K562 (cell line): ENCODE results near the gene ZNF343. TPM values are rescaled to one million over a fixed set of nuclear protein-coding genes. Genes with fewer than 3 reads are reported as not detected.
A peak's percentile ranks its signal among the peaks of the same experiment; 100 is the strongest.

Experiments used
- BMI1 ChIP-seq: fragments of 150-350 bp; IDR thresholded peaks from 2 replicates; pipeline ENCODE4 v1.6.1; 2014; ENCODE audit warnings: low read length
- IRF9 ChIP-seq: fragments of 450-650 bp; IDR thresholded peaks from 2 replicates; pipeline ENCODE4 v1.6.1; 2016; ENCODE audit warnings: missing biosample characterization, missing genetic modification characterization
- MGA ChIP-seq: fragments of 450-650 bp; IDR thresholded peaks from 2 replicates; pipeline ENCODE4 v1.6.1; 2016; ENCODE audit warnings: mild to moderate bottlenecking, moderate library complexity
- PHB ChIP-seq: fragments of 250-450 bp; sonication (Bioruptor Pico); IDR thresholded peaks from 2 replicates; pipeline ENCODE4 v1.5.0; 2021
- RFX7 ChIP-seq: fragments of 250-450 bp; sonication (Bioruptor Pico); IDR thresholded peaks from 2 replicates; pipeline ENCODE4 v1.5.1; 2021; ENCODE audit warnings: mild to moderate bottlenecking
- SPI1 ChIP-seq: IDR thresholded peaks from 2 replicates; pipeline ENCODE4 v1.6.1; 2011; ENCODE audit warnings: low read depth, low read length, control low read depth, borderline replicate concordance
- TEAD4 ChIP-seq, 2 experiments: sonication (generic) in 1 of 2; formaldehyde crosslinking in 1 of 2; IDR thresholded peaks; 2 replicates each; pipeline versions ENCODE4 v1.6.1 to v1.8.0; 2012 to 2022; ENCODE audit warnings: borderline replicate concordance in 1 of 2, inconsistent platforms in 1 of 2, low read length in 1 of 2, mild to moderate bottlenecking in 1 of 2, missing genetic modification reagents in 1 of 2
- TOE1 ChIP-seq, 2 experiments: fragments of 450-650 bp in 1 of 2; sonication (generic) in 1 of 2; formaldehyde crosslinking in 1 of 2; IDR thresholded peaks; 2 replicates each; pipeline versions ENCODE4 v1.7.1 to v1.8.0; 2016 to 2022; ENCODE audit warnings: borderline replicate concordance in 2 of 2, mild to moderate bottlenecking in 2 of 2, antibody characterized with exemption in 1 of 2, inconsistent platforms in 1 of 2, low read depth in 1 of 2, missing genetic modification reagents in 1 of 2, moderate library complexity in 1 of 2
- ZNF232 ChIP-seq: sonication (generic); formaldehyde crosslinking; IDR thresholded peaks from 2 replicates; pipeline ENCODE4 v1.8.0; 2022; ENCODE audit warnings: mild to moderate bottlenecking, missing genetic modification reagents
- ZNF263 ChIP-seq: sonication (generic); formaldehyde crosslinking; IDR thresholded peaks from 2 replicates; pipeline ENCODE4 v1.8.0; 2022; ENCODE audit warnings: mild to moderate bottlenecking, missing genetic modification reagents, borderline replicate concordance
- polyA plus RNA-seq, 8 experiments: library from polyadenylated mRNA; depleted of rRNA in 4 of 8; stranded (reverse) in 5 of 8; unstranded in 3 of 8; fragments of >200 nt; fragmentation: Nextera tagmentation in 2 of 8; fragmentation: Illumina TruSeq in 1 of 8; extraction: Ambion mirVana in 2 of 8; extraction: Trizol in 1 of 8; gene quantifications; 2 replicates each; pipeline versions ENCODE4 v1.2.1 to v1.2.3, GENCODE V29; 2011 to 2014; ENCODE audit warnings: inconsistent platforms in 1 of 8, missing spikeins in 1 of 8
- total RNA-seq, 7 experiments: library from RNA; depleted of rRNA in 6 of 7; stranded (reverse); fragments of >200 nt in 6 of 7; fragmentation: Illumina TruSeq in 2 of 7; extraction: Trizol in 2 of 7; gene quantifications; 2 replicates each; pipeline versions ENCODE4 v1.2.1 to v1.2.3, GENCODE V29; 2011 to 2021; ENCODE audit warnings: low replicate concordance in 1 of 7
- TF ChIP-seq, protein P1 (sequence below): fragments of 450-650 bp; formaldehyde crosslinking; conservative IDR thresholded peaks from 2 replicates; pipeline ENCODE4 v1.4.0; 2022; ENCODE audit warnings: mild to moderate bottlenecking, missing genetic modification characterization

The ZNF343 gene
- total and polyA plus RNA-seq, 9 of the 15 experiments (the other 6 are each of a cell fraction or from before 2014, with no cell fraction given) = 1.4 to 9.8 (median 6.4) TPM

DNA sequence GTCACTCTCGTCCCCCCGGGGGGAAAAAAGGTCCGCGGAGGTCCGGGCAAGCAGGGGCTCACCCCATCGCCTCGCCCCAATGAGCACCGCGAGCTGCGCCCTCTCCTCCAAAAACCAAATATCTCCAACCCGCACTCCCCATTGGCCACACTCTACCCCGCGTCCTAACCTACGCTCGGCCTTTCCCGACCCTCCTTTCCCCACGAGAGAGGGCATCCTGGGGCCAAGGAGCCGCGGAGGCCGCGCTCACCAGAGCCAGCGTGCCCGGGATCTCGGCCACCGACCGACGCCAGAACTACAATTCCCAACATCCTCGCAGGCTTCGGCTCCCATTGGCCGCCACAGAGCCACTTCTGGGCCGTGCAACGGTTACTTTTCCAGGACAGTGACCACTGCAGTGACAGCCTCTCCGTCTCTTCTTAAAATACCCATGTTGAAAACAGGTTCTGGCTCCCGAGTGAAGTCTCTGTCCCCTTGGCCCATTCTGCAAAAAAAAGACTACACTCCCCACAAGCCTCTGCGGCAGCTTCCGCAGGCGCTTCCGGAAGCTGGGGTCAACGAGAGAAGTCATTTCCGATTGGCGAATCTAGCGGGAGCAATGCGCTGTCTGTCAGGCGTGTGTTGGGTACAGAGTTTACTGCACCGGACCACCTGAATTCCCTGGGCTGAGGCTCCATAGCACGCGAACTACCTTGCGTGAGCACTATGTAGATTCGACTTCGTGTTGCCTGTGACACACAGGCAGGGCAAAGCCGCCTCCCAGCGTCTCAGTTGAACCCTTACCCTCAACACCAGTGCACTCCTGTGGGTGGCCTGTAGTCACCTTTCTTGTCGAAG is at the start of gene ZNF343 (continued):
- TF ChIP-seq MGA = peak; percentile 84
- TF ChIP-seq PHB (CRISPR knock-in tag) = no peak
- no peak for TF ChIP-seq ZNF263
- TF ChIP-seq, protein P1, sequence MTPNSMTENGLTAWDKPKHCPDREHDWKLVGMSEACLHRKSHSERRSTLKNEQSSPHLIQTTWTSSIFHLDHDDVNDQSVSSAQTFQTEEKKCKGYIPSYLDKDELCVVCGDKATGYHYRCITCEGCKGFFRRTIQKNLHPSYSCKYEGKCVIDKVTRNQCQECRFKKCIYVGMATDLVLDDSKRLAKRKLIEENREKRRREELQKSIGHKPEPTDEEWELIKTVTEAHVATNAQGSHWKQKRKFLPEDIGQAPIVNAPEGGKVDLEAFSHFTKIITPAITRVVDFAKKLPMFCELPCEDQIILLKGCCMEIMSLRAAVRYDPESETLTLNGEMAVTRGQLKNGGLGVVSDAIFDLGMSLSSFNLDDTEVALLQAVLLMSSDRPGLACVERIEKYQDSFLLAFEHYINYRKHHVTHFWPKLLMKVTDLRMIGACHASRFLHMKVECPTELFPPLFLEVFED = no peak
- no peak for TF ChIP-seq BMI1
- no peak for TF ChIP-seq TEAD4 (IDR thresholded peaks at IDR 0.05; ENCODE audit: low read length)
- no peak for TF ChIP-seq TEAD4 (CRISPR knock-in tag; IDR thresholded peaks at IDR 0.05; ENCODE audit: borderline replicate concordance)
- no peak for TF ChIP-seq IRF9 (tag)
- TF ChIP-seq TOE1 (IDR thresholded peaks at IDR 0.05; ENCODE audit: borderline replicate concordance) = 0 out of 2 replicates have a peak, but pooled peaks have one; percentile 12
- TF ChIP-seq TOE1 (CRISPR knock-in tag; IDR thresholded peaks at IDR 0.05; ENCODE audit: borderline replicate concordance, low read depth) = no peak
- TF ChIP-seq ZNF232 (CRISPR knock-in tag) = no peak
- no peak for TF ChIP-seq RFX7
- no peak for TF ChIP-seq SPI1
